Airway epithelial cell (primary cell): ENCODE results near the gene RARRES1. TPM values are rescaled to one million over a fixed set of nuclear protein-coding genes. Genes with fewer than 3 reads are reported as not detected.

Experiments used
- total RNA-seq: library from RNA; depleted of rRNA; stranded (reverse); fragments of >200 nt; gene quantifications from 2 replicates; pipeline ENCODE4 v1.2.3, GENCODE V29; 2015

Gene RARRES1, protein sequence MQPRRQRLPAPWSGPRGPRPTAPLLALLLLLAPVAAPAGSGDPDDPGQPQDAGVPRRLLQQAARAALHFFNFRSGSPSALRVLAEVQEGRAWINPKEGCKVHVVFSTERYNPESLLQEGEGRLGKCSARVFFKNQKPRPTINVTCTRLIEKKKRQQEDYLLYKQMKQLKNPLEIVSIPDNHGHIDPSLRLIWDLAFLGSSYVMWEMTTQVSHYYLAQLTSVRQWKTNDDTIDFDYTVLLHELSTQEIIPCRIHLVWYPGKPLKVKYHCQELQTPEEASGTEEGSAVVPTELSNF
- 2.1 TPM in 1 of 2 replicates, not detected in the other for total RNA-seq

DNA sequence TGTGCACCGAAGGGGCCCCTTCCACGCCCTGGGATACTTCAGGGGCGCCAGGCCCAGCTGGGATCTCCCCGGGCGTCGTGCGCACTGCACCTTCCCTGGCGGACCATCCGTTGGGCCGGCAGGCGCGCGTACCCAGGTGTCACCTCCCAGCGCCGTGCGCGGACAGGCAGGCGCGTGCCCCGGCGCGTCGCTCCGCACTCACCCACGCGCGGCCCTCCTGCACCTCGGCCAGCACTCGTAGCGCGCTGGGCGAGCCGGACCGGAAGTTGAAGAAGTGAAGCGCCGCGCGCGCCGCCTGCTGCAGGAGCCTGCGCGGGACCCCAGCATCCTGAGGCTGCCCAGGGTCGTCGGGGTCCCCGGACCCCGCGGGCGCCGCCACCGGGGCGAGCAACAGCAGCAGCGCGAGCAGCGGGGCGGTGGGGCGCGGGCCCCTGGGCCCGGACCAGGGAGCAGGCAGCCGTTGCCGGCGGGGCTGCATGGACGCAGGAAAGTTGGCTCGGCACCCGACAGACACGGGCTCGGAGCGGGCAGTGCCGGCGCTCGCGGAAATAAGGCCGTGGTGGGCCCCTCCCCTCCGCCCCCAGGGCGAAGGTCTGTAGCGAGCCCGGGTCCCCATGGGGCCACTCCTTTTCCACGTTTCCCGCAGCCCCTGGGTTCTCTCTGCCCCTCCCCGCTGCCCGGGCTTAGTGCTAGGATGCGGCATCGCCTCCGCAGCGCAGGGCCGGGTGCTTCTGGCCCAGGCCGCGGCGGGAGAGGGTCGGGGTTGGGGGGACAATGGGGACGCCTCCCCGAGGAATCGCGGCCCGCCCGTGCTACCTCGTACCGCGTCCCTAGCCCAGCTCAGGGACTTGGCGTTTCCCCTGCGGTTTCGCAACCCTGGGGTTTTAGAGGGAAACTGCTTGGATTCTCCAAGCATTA lies at the start of gene RARRES1:
Gene RARRES1, minus strand, starts transcription at position 520 of the 918 bp plus-strand sequence. Its CDS starts 42 bp downstream, at position 478.

DNA sequence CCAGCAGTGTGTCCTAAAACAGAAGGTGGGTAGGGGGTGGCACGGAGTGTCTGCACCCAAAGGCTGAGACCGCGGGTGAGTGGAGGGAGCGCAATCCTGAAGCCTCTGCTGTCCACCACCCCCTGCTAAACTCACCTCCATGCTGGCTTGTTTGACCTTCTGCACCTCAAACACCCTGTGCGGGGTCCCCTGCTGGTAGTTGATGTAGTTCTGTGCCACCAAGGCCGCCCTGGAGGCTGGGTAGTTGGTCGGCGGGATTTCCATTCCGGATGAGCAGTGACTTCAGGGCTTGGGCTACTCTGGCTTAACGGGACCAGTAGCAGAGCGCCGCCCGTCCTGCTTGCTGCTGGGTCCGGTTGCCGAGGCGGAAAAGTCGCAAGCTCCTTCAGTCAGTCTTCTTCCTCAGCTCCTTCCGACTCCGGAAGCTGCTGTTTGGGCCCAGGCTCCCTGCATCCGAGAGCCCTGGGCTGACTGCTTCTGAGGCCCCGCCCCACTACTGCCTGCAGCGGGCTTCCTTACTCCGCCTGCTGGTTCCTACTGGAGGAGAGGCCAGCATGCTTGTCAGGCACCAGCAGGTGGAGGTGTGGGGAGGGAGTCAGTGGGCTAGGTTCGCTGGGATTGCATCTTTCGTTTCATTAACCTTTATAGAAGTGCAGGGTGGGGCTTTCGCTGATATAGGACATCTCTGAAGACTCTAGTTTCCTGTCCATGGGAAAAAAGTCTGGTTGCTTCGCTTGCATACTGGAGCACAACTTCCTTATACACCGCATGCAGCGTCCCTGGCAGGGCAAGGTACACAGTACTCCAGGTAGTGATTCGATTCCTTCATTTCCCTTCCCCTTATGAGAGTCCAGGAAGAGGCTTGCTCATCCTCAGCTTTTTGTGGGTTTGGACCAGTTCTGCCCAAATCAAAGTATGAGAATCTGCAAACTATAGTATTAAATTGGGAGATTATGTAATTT lies 59.8 kb downstream of the RARRES1 start, which contains the start of gene LXN:
Gene LXN, minus strand, starts transcription at position 434 of the 962 bp plus-strand sequence. Its CDS starts 170 bp downstream, at position 264.

Other genes with a start within 250 kb of the RARRES1 start
- 8.5 and 9.7 TPM in 2 replicates for gene MLF1, start 161.3 kb downstream of the RARRES1 start, total RNA-seq
- gene GFM1, start 87.9 kb downstream of the RARRES1 start, total RNA-seq: 29.6 and 35.8 TPM in 2 replicates
- 3.6 and 5.1 TPM in 2 replicates for gene LXN, start 59.8 kb downstream of the RARRES1 start, total RNA-seq
- gene MFSD1, start 69.6 kb upstream of the RARRES1 start, total RNA-seq: 29.2 and 40.1 TPM in 2 replicates